ENCODE measurements around the gene NAT10.
"Not testable (repeated sequence)": the region's sequence is repeated elsewhere in the genome, so short reads cannot be mapped to it uniquely, and the experiment has no call there.

Gene NAT10

GRCh38 chr11:34105079-34105956, at the start of gene NAT10:
NAT10 (plus strand) TSS chr11:34105629; CDS start chr11:34108226, 2,597 bp downstream.
- DNase-seq, result peak; percentile 96

- no peak for DNase-seq
Observed at GRCh38 chr11:34056672-34057071, 48.8 kb upstream of the NAT10 start.

- no peak for DNase-seq
Observed at GRCh38 chr11:34063061-34063795, 42.2 kb upstream of the NAT10 start.

GRCh38 chr11:34064291-34064690, 41.1 kb upstream of the NAT10 start:
- no peak for DNase-seq

GRCh38 chr11:34065505-34066203, 39.8 kb upstream of the NAT10 start:
- no peak for DNase-seq

- not testable (repeated sequence) for DNase-seq
Observed at GRCh38 chr11:34066766-34067165, 38.7 kb upstream of the NAT10 start.

- no peak for DNase-seq
Observed at GRCh38 chr11:34067383-34068065, 37.9 kb upstream of the NAT10 start.

GRCh38 chr11:34068111-34068510, 37.3 kb upstream of the NAT10 start:
- DNase-seq, result no peak

GRCh38 chr11:34071306-34071705, 34.1 kb upstream of the NAT10 start:
- DNase-seq, result not testable (repeated sequence)

- DNase-seq, result no peak
Observed at GRCh38 chr11:34072041-34072440, 33.4 kb upstream of the NAT10 start.

GRCh38 chr11:34072832-34073231, 32.6 kb upstream of the NAT10 start:
- DNase-seq, result no peak

- no peak for DNase-seq
Observed at GRCh38 chr11:34074391-34074790, 31.0 kb upstream of the NAT10 start.

GRCh38 chr11:34075178-34075820, 30.1 kb upstream of the NAT10 start:
- DNase-seq, result no peak

GRCh38 chr11:34080609-34081008, 24.8 kb upstream of the NAT10 start:
- DNase-seq, result no peak

- DNase-seq, result no peak
Observed at GRCh38 chr11:34084637-34085036, 20.8 kb upstream of the NAT10 start.

- DNase-seq, result no peak
Observed at GRCh38 chr11:34086554-34087283, 18.7 kb upstream of the NAT10 start.

- DNase-seq, result no peak
Observed at GRCh38 chr11:34091825-34092224, 13.6 kb upstream of the NAT10 start.

- not testable (repeated sequence) for DNase-seq
Observed at GRCh38 chr11:34094900-34095299, 10.5 kb upstream of the NAT10 start.

GRCh38 chr11:34098813-34099212, 6.6 kb upstream of the NAT10 start:
- no peak for DNase-seq

GRCh38 chr11:34104680-34105078, 750 bp upstream of the NAT10 start:
- DNase-seq, result no peak

GRCh38 chr11:34105957-34106504, 602 bp downstream of the NAT10 start:
- DNase-seq, result no peak
